HepG2 (cell line): ENCODE data around the gene SKIDA1. TPM values are rescaled to one million over a fixed set of nuclear protein-coding genes. Genes with fewer than 3 reads are reported as not detected.

Source experiments
- GATAD2A ChIP-seq: IDR thresholded peaks from 2 replicates; pipeline ENCODE4 v1.6.1; 2016
- JARID2 ChIP-seq: sonication (generic); formaldehyde crosslinking; IDR thresholded peaks from 2 replicates; pipeline ENCODE4 v1.8.1; 2023; ENCODE audit warnings: missing genetic modification reagents, inconsistent platforms; ENCODE audit not compliant: insufficient replicate concordance
- LBX2 ChIP-seq: sonication (generic); formaldehyde crosslinking; IDR thresholded peaks from 2 replicates; pipeline ENCODE4 v1.5.0; 2020; ENCODE audit warnings: missing genetic modification reagents, mild to moderate bottlenecking, borderline replicate concordance
- MIER3 ChIP-seq: IDR thresholded peaks from 2 replicates; pipeline ENCODE4 v1.6.1; 2016; ENCODE audit warnings: missing compliant biosample characterization, borderline replicate concordance
- MNT ChIP-seq: fragments of 450-650 bp; IDR thresholded peaks from 2 replicates; pipeline ENCODE4 v1.6.1; 2016
- NKX3-1 ChIP-seq: sonication (generic); formaldehyde crosslinking; IDR thresholded peaks from 2 replicates; pipeline ENCODE4 v1.5.0; 2020; ENCODE audit warnings: missing genetic modification reagents
- NONO ChIP-seq, 2 experiments: fragments of 450-650 bp in 1 of 2; sonication (generic) in 1 of 2; formaldehyde crosslinking in 1 of 2; IDR thresholded peaks in 1 of 2; conservative IDR thresholded peaks in 1 of 2; 2 replicates each; pipeline versions ENCODE4 v1.6.1 to v1.8.0; 2017 to 2022; ENCODE audit warnings: mild to moderate bottlenecking in 1 of 2, missing genetic modification reagents in 1 of 2, moderate library complexity in 1 of 2
- NRL ChIP-seq: sonication (generic); formaldehyde crosslinking; IDR thresholded peaks from 2 replicates; pipeline ENCODE4 v1.5.0; 2020; ENCODE audit warnings: missing genetic modification reagents, mild to moderate bottlenecking, moderate library complexity, borderline replicate concordance
- PAX8 ChIP-seq: sonication (generic); formaldehyde crosslinking; IDR thresholded peaks from 2 replicates; pipeline ENCODE4 v1.8.0; 2022; ENCODE audit warnings: mild to moderate bottlenecking, missing genetic modification reagents, borderline replicate concordance
- PCBP1 ChIP-seq: fragments of 200-400 bp; formaldehyde crosslinking; IDR thresholded peaks from 2 replicates; pipeline ENCODE4 v1.6.1; 2017; ENCODE audit warnings: mild to moderate bottlenecking, low read depth, low read length, borderline replicate concordance
- SMAD9 ChIP-seq: sonication (generic); formaldehyde crosslinking; IDR thresholded peaks from 2 replicates; pipeline ENCODE4 v1.5.1; 2020; ENCODE audit warnings: mild to moderate bottlenecking, missing genetic modification reagents
- SUZ12 ChIP-seq: fragments of 150-350 bp; IDR thresholded peaks from 2 replicates; pipeline ENCODE4 v1.6.1; 2014; ENCODE audit warnings: low read depth, low read length
- WIZ ChIP-seq: sonication (generic); formaldehyde crosslinking; IDR thresholded peaks from 2 replicates; pipeline ENCODE4 v1.5.1; 2020; ENCODE audit warnings: mild to moderate bottlenecking, missing genetic modification reagents
- ZBTB43 ChIP-seq: sonication (generic); formaldehyde crosslinking; conservative IDR thresholded peaks from 2 replicates; pipeline ENCODE4 v1.4.0; 2020; ENCODE audit warnings: missing genetic modification reagents
- ZNF275 ChIP-seq: sonication (generic); formaldehyde crosslinking; IDR thresholded peaks from 2 replicates; pipeline ENCODE4 v1.8.0; 2022; ENCODE audit warnings: missing genetic modification reagents, mild to moderate bottlenecking, inconsistent platforms, borderline replicate concordance
- ZNF331 ChIP-seq: sonication (generic); formaldehyde crosslinking; IDR thresholded peaks from 2 replicates; pipeline ENCODE4 v1.4.0; 2020; ENCODE audit warnings: missing genetic modification reagents
- ZNF441 ChIP-seq: sonication (generic); formaldehyde crosslinking; IDR thresholded peaks from 2 replicates; pipeline ENCODE4 v1.7.0; 2021; ENCODE audit warnings: missing genetic modification reagents, borderline replicate concordance
- ZNF878 ChIP-seq: sonication (generic); formaldehyde crosslinking; IDR thresholded peaks from 2 replicates; pipeline ENCODE4 v1.8.1; 2023; ENCODE audit warnings: mild to moderate bottlenecking, missing genetic modification reagents, moderate library complexity
- polyA plus RNA-seq, 8 experiments: library from polyadenylated mRNA; depleted of rRNA in 3 of 8; stranded (reverse) in 7 of 8; unstranded in 1 of 8; fragments of >200 nt; fragmentation: Illumina TruSeq in 4 of 8; extraction: Trizol in 4 of 8; gene quantifications; 2 replicates each; pipeline versions ENCODE4 v1.2.1 to v1.2.3, GENCODE V29; 2011 to 2016; ENCODE audit warnings: low read depth in 4 of 8, missing spikeins in 1 of 8, mixed read lengths in 1 of 8; ENCODE audit not compliant: insufficient read depth in 1 of 8
- total RNA-seq, 5 experiments: library from RNA; depleted of rRNA; stranded (reverse); fragments of >200 nt; fragmentation: Illumina TruSeq; extraction: Trizol; gene quantifications; 2 replicates each; pipeline ENCODE4 v1.2.3, GENCODE V29; 2016; ENCODE audit warnings: low read depth in 1 of 5
- TF ChIP-seq, protein P1 (sequence below): sonication (generic); formaldehyde crosslinking; IDR thresholded peaks from 2 replicates; pipeline ENCODE4 v1.5.1; 2020; ENCODE audit warnings: mild to moderate bottlenecking, missing genetic modification reagents, moderate library complexity
- TF ChIP-seq, protein P2 (sequence below): sonication (generic); formaldehyde crosslinking; IDR thresholded peaks from 2 replicates; pipeline ENCODE4 v1.9.0; 2022; ENCODE audit warnings: missing genetic modification reagents, mild to moderate bottlenecking, borderline replicate concordance

SKIDA1 gene
- total and polyA plus RNA-seq, 2 of the 13 experiments (the other 11 are each of a cell fraction or from before 2014, with no cell fraction given), result 0.73 to 1.5 TPM

- no peak for TF ChIP-seq ZNF275 (CRISPR knock-in tag)
- TF ChIP-seq NONO (IDR thresholded peaks at IDR 0.05), result no peak
- peak; percentile 65; the same call in 1 of the 2 replicates for TF ChIP-seq NONO (CRISPR knock-in tag; conservative IDR thresholded peaks at IDR 0.05)
- TF ChIP-seq SUZ12, result no peak
- TF ChIP-seq, protein P1, sequence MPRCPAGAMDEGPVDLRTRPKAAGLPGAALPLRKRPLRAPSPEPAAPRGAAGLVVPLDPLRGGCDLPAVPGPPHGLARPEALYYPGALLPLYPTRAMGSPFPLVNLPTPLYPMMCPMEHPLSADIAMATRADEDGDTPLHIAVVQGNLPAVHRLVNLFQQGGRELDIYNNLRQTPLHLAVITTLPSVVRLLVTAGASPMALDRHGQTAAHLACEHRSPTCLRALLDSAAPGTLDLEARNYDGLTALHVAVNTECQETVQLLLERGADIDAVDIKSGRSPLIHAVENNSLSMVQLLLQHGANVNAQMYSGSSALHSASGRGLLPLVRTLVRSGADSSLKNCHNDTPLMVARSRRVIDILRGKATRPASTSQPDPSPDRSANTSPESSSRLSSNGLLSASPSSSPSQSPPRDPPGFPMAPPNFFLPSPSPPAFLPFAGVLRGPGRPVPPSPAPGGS (CRISPR knock-in tag), result no peak
- no peak for TF ChIP-seq NKX3-1 (CRISPR knock-in tag)
- TF ChIP-seq GATAD2A (CRISPR knock-in tag), result peak; percentile 6; the same call in 1 of the 2 replicates
- 0 out of 2 replicates have a peak, but pooled peaks have one; percentile 3 for TF ChIP-seq ZBTB43 (CRISPR knock-in tag)
- TF ChIP-seq PCBP1, result 0 out of 2 replicates have a peak, but pooled peaks have one; percentile 26
- 0 out of 2 replicates have a peak, but pooled peaks have one; percentile 36 for TF ChIP-seq NRL (CRISPR knock-in tag)
- 0 out of 2 replicates have a peak, but pooled peaks have one; percentile 64 for TF ChIP-seq PAX8 (CRISPR knock-in tag)
- no peak for TF ChIP-seq LBX2 (CRISPR knock-in tag)
- TF ChIP-seq SMAD9, result no peak
- no peak for TF ChIP-seq WIZ (CRISPR knock-in tag)
- no peak for TF ChIP-seq ZNF878 (CRISPR knock-in tag)
- TF ChIP-seq ZNF441 (CRISPR knock-in tag), result peak; percentile 31; the same call in 1 of the 2 replicates
- TF ChIP-seq ZNF331 (CRISPR knock-in tag), result no peak
- TF ChIP-seq, protein P2, sequence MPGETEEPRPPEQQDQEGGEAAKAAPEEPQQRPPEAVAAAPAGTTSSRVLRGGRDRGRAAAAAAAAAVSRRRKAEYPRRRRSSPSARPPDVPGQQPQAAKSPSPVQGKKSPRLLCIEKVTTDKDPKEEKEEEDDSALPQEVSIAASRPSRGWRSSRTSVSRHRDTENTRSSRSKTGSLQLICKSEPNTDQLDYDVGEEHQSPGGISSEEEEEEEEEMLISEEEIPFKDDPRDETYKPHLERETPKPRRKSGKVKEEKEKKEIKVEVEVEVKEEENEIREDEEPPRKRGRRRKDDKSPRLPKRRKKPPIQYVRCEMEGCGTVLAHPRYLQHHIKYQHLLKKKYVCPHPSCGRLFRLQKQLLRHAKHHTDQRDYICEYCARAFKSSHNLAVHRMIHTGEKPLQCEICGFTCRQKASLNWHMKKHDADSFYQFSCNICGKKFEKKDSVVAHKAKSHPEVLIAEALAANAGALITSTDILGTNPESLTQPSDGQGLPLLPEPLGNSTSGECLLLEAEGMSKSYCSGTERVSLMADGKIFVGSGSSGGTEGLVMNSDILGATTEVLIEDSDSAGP (CRISPR knock-in tag), result peak; percentile 57; the same call in 1 of the 2 replicates
- TF ChIP-seq MIER3 (CRISPR knock-in tag), result no peak
- no peak for TF ChIP-seq MNT
- TF ChIP-seq JARID2 (CRISPR knock-in tag), result no peak
Measured at GRCh38 chr10:21534604-21535493, 9.4 kb upstream of the SKIDA1 start (continued).
